ENCODE results near the gene PHAF1. TPM values are rescaled to one million over a fixed set of nuclear protein-coding genes. Genes with fewer than 3 reads are reported as not detected.
A peak's percentile ranks its signal among the peaks of the same experiment; 100 is the strongest.

The PHAF1 gene
- total and polyA plus RNA-seq, 2 of the 8 experiments (the other 6 are each of a cell fraction or from before 2014, with no cell fraction given) = 18.6 to 26.4 TPM

- Histone ChIP-seq H3K79me1 (ENCODE audit: low read depth, low read length) (no peaks in the 10 kb centered on the region), H3K4me2 (ENCODE audit: insufficient read depth in 1 of 2, low read depth in 2 of 2, low read length in 2 of 2) (peak overlapping the region; percentile 80 to 92), H3K56ac (replicated peaks; ENCODE audit: insufficient read length, low read depth, low read length) (peak overlapping the region; percentile 39), H2BK5ac (ENCODE audit: low read depth, low read length) (no peak overlapping the region; the same call in 1 of the 2 replicates), H2BK12ac (ENCODE audit: low read depth, low read length) (no peak overlapping the region), H3K79me2 (ENCODE audit: control insufficient read depth in 1 of 2, insufficient read depth in 2 of 2, low read length in 2 of 2) (no peaks in the 10 kb centered on the region), H3K27ac (ENCODE audit: low read depth, low read length) (no peak overlapping the region), H3K4ac (replicated peaks; ENCODE audit: insufficient read length, low read depth, low read length) (no peak overlapping the region), H2BK20ac (ENCODE audit: low read length) (no peak overlapping the region), H3K4me3 (ENCODE audit: extremely low read depth in 1 of 4, insufficient read depth in 2 of 4, low read depth in 3 of 4, low read length in 4 of 4) (peak overlapping the region; percentile 62 to 75 (median 72)), H3K23ac (ENCODE audit: insufficient read length) (no peak overlapping the region), H3K9ac (replicated peaks in 1 of 4; ENCODE audit: extremely low read depth in 1 of 4, low read depth in 3 of 4, low read length in 3 of 4) (peak overlapping the region in 2 of 4 experiments; percentile 42 to 45; a peak in 2 of 7 replicates), H3K36me3 (ENCODE audit: control insufficient read depth in 2 of 4, insufficient read depth in 4 of 4, low read length in 3 of 4) (peaks cover 11 to 18% (median 16%) of the 10 kb centered on the region in 4 experiments; a peak in 5 of 8 replicates), H2AK5ac (ENCODE audit: low read depth, low read length) (no peak overlapping the region), H4K20me1 (replicated peaks in 1 of 2; ENCODE audit: control insufficient read depth in 1 of 2, insufficient read depth in 2 of 2, low read length in 2 of 2) (peaks cover 3 to 26% of the 10 kb centered on the region in 2 experiments), H4K8ac (ENCODE audit: extremely low read depth, insufficient read depth, low read length) (peak overlapping the region; percentile 96), H3K23me2 (ENCODE audit: low read depth, low read length) (peaks cover 17% of the 10 kb centered on the region; the same call in 1 of the 2 replicates), H4K91ac (replicated peaks; ENCODE audit: insufficient read length, low read length) (no peak overlapping the region), H2BK15ac (ENCODE audit: low read length) (no peak overlapping the region), H3K18ac (ENCODE audit: extremely low read depth, low read length) (peak overlapping the region; percentile 97; the same call in 1 of the 2 replicates), H3K9me3 (ENCODE audit: insufficient read depth in 2 of 2, low read depth in 1 of 2, low read length in 1 of 2) (no peaks in the 10 kb centered on the region; a peak in 1 of 4 replicates), H2BK120ac (replicated peaks; ENCODE audit: low read depth, low read length) (no peak overlapping the region), H3K27me3 (replicated peaks in 1 of 4; ENCODE audit: control insufficient read depth in 3 of 4, extremely low read depth in 1 of 4, insufficient read depth in 3 of 4, low read length in 3 of 4) (peaks cover 27 to 49% (median 41%) of the 10 kb centered on the region in 4 experiments), H3K4me1 (replicated peaks in 1 of 4; ENCODE audit: control insufficient read depth in 3 of 4, insufficient read depth in 4 of 4, low read length in 3 of 4) (peaks cover 0 to 11% (median 9%) of the 10 kb centered on the region in 4 experiments; a peak in 5 of 7 replicates), H3K14ac (ENCODE audit: insufficient read length) (no peak overlapping the region), H4K5ac (ENCODE audit: insufficient read length, low read depth, low read length) (peak overlapping the region; percentile 83), H2AFZ (ENCODE audit: low read length) (no peak overlapping the region; the same call in 1 of the 2 replicates)
- DNase-seq (ENCODE audit: low read depth in 1 of 2, low spot score in 2 of 2) (peak in 1 of 2 experiments; percentile 94), FAIRE-seq (no peak)
- POLR2A ChIA-PET (ENCODE audit: partially characterized antibody) = interaction anchor here (0.9 to 2.5 kb wide), 10 partner anchors 10 to 175 kb away, joined by 3 to 12 read pairs (median 5); partner anchors contain the start of genes FBXL8, HSF4 and TRADD
- CTCF ChIA-PET (ENCODE audit: partially characterized antibody) = interaction anchor here (0.6 to 14.1 kb wide), 25 partner anchors 9 to 364 kb away, joined by 3 to 291 read pairs (median 4); partner anchors contain the start of genes CES3, FBXL8, HSF4 and NOL3
- WGBS, 2 experiments (ENCODE audit: extremely low coverage in 1 of 2, insufficient coverage in 1 of 2, insufficient read length in 1 of 2, insufficient replicate concordance in 2 of 2, low coverage in 1 of 2, low lambda C conversion rate in 2 of 2, missing lambda C conversion rate in 1 of 2) = 5% methylated on average over 44 of the region's 94 CpGs; no CpG with 5 or more reads in 1 of the 2 experiments
- TF ChIP-seq TCF12 (IDR thresholded peaks at IDR 0.05; ENCODE audit: low read depth, low read length) (no peak), SIX5 (IDR thresholded peaks at IDR 0.05; ENCODE audit: low read depth, low read length) (no peak), NANOG (IDR thresholded peaks at IDR 0.05; ENCODE audit: insufficient read depth, low read depth, low read length, poor library complexity, severe bottlenecking) (no peak), JUND (IDR thresholded peaks at IDR 0.05; ENCODE audit: low read length) (no peak), POLR2AphosphoS5 (IDR thresholded peaks at IDR 0.05; ENCODE audit: low read depth, low read length) (no peak), SP1 (IDR thresholded peaks at IDR 0.05; ENCODE audit: low read depth, low read length) (0 out of 2 replicates have a peak, but pooled peaks have one; percentile 37), BRCA1 (IDR thresholded peaks at IDR 0.05; ENCODE audit: low read depth, low read length) (no peak), JUN (IDR thresholded peaks at IDR 0.05; ENCODE audit: low read depth, low read length) (no peak), MAX (IDR thresholded peaks at IDR 0.05) (no peak; the same call in 1 of the 2 replicates), GABPA (IDR thresholded peaks at IDR 0.05; ENCODE audit: borderline replicate concordance, insufficient read depth, low read length) (0 out of 2 replicates have a peak, but pooled peaks have one; percentile 20)
Measured at GRCh38 chr16:67150047-67150832, 40.5 kb downstream of the PHAF1 start.

Data from H1 (cell line).